Activated naive CD8-positive, alpha-beta T cell treated with anti-CD3 and anti-CD28 coated beads, Interleukin-2, amount 50 U/mL, for 24 hours (primary cell): Measurements from ENCODE around the gene GJA4.
"Not testable (repeated sequence)": the region's sequence is repeated elsewhere in the genome, so short reads cannot be mapped to it uniquely, and the experiment has no call there.

Source experiments
- ATAC-seq: fragments of 150-1000 bp; cut with Tn5 transposase; one replicate; pipeline ENCODE4 v1.10.0; 2021
- DNase-seq: peaks from one replicate; pipeline ENCODE4 v3.0.0; 2021
- H3K27ac Mint-ChIP-seq: one replicate; pipeline ENCODE4 v1.8.0; 2021; ENCODE audit warnings: mild to moderate bottlenecking, mixed read lengths
- H3K27me3 Mint-ChIP-seq: one replicate; pipeline ENCODE4 v1.8.0; 2021; ENCODE audit warnings: mixed read lengths
- H3K36me3 Mint-ChIP-seq: one replicate; pipeline ENCODE4 v1.8.0; 2021; ENCODE audit warnings: low read depth, mixed read lengths
- H3K4me1 Mint-ChIP-seq: one replicate; pipeline ENCODE4 v1.8.0; 2021; ENCODE audit warnings: mixed read lengths
- H3K4me3 Mint-ChIP-seq: one replicate; pipeline ENCODE4 v1.8.0; 2021; ENCODE audit warnings: mild to moderate bottlenecking, moderate library complexity, mixed read lengths
- H3K9me3 Mint-ChIP-seq: one replicate; pipeline ENCODE4 v1.8.0; 2021; ENCODE audit warnings: mixed read lengths

Gene GJA4

DNA sequence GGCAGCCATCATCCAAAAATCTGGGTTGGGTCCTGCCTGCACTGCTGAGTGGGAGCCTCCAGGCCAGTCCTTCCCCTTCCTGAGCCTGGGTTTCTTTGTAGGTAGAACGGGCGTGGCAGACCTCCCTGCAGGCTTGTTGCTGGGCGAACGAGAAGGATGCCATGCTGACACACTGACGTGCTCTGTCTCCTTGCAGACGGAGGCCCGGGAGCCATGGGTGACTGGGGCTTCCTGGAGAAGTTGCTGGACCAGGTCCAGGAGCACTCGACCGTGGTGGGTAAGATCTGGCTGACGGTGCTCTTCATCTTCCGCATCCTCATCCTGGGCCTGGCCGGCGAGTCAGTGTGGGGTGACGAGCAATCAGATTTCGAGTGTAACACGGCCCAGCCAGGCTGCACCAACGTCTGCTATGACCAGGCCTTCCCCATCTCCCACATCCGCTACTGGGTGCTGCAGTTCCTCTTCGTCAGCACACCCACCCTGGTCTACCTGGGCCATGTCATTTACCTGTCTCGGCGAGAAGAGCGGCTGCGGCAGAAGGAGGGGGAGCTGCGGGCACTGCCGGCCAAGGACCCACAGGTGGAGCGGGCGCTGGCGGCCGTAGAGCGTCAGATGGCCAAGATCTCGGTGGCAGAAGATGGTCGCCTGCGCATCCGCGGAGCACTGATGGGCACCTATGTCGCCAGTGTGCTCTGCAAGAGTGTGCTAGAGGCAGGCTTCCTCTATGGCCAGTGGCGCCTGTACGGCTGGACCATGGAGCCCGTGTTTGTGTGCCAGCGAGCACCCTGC is 1.4 kb downstream of the GJA4 start:
- Mint-ChIP-seq H3K4me3 (no peak overlapping the region), H3K9me3 (no peaks in the 10 kb centered on the region), H3K27ac (no peak overlapping the region), H3K27me3 (peaks cover 22% of the 10 kb centered on the region), H3K4me1 (peaks cover 11% of the 10 kb centered on the region), H3K36me3 (no peaks in the 10 kb centered on the region)
- DNase-seq: no peak
- ATAC-seq: no peak

DNA sequence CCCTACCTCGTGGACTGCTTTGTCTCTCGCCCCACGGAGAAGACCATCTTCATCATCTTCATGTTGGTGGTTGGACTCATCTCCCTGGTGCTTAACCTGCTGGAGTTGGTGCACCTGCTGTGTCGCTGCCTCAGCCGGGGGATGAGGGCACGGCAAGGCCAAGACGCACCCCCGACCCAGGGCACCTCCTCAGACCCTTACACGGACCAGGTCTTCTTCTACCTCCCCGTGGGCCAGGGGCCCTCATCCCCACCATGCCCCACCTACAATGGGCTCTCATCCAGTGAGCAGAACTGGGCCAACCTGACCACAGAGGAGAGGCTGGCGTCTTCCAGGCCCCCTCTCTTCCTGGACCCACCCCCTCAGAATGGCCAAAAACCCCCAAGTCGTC is 2.0 kb downstream of the GJA4 start:
- peaks cover 10% of the 10 kb centered on the region for H3K4me1 Mint-ChIP-seq
- no peaks in the 10 kb centered on the region for H3K36me3 Mint-ChIP-seq
- H3K9me3 Mint-ChIP-seq: no peaks in the 10 kb centered on the region
- DNase-seq (no peak), ATAC-seq (no peak)
- no peak overlapping the region for H3K4me3 Mint-ChIP-seq
- peaks cover 19% of the 10 kb centered on the region for H3K27me3 Mint-ChIP-seq
- no peak overlapping the region for H3K27ac Mint-ChIP-seq

DNA sequence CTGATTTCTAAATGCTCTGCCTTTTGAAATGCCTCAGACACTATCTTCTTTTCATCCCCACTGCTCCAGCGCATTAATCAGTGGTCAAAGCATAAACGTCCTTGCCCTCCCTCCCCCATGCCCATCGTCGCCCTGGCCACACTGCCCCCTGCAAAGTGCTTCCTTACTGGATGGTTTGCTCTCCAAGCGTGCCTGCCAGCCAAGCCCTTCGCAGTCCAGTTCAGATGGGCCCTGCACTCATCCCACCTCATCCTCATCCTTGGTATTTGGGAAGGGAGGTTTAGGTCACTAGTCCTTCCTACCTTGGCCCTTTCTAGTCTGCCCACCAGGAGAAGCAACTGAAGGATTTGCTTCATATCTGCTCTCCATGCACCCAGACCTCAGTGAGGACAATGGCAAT is 3.1 kb downstream of the GJA4 start:
- Mint-ChIP-seq H3K36me3 (no peaks in the 10 kb centered on the region), H3K9me3 (no peaks in the 10 kb centered on the region), H3K4me1 (peaks cover 16% of the 10 kb centered on the region), H3K27ac (no peak overlapping the region), H3K4me3 (no peak overlapping the region), H3K27me3 (peaks cover 13% of the 10 kb centered on the region)
- DNase-seq: no peak
- ATAC-seq: no peak

GRCh38 chr1:34796990-34797389 is 4.2 kb downstream of the GJA4 start:
- H3K27me3 Mint-ChIP-seq: peaks cover 7% of the 10 kb centered on the region
- DNase-seq: no peak
- no peaks in the 10 kb centered on the region for H3K9me3 Mint-ChIP-seq
- H3K4me1 Mint-ChIP-seq: peaks cover 15% of the 10 kb centered on the region
- peak; percentile 26 for ATAC-seq
- H3K4me3 Mint-ChIP-seq: no peak overlapping the region
- H3K36me3 Mint-ChIP-seq: no peaks in the 10 kb centered on the region
- H3K27ac Mint-ChIP-seq: no peak overlapping the region

GRCh38 chr1:34800214-34800613 is 7.4 kb downstream of the GJA4 start:
- Mint-ChIP-seq H3K4me3 (no peak overlapping the region), H3K4me1 (peaks cover 9% of the 10 kb centered on the region), H3K9me3 (no peaks in the 10 kb centered on the region), H3K36me3 (peaks cover 8% of the 10 kb centered on the region), H3K27me3 (no peaks in the 10 kb centered on the region), H3K27ac (no peak overlapping the region)
- DNase-seq (no peak), ATAC-seq (peak; percentile 76)

DNA sequence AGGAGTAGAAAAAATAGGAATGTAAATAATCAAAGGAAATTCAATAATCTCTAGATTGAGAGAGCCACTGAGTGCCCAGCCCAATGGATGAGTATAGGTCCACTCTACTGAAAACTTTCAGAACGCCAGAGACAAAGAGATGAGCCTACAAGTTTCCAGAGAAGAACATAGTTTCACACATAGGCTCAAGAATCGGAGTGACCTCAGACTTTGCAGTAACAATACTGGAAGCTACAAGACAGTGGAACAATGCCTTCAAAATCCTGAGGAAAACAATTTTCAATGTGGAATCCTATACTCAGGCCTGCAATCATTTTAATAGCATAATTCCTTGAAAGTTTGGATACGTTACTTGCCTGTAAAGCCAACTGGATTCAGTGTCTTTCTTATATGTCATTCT is 11.0 kb downstream of the GJA4 start:
- Mint-ChIP-seq H3K4me3 (no peak overlapping the region), H3K27ac (no peak overlapping the region), H3K4me1 (peaks cover 9% of the 10 kb centered on the region), H3K9me3 (no peaks in the 10 kb centered on the region), H3K27me3 (no peaks in the 10 kb centered on the region), H3K36me3 (peaks cover 8% of the 10 kb centered on the region)
- ATAC-seq: no peak
- DNase-seq: no peak

DNA sequence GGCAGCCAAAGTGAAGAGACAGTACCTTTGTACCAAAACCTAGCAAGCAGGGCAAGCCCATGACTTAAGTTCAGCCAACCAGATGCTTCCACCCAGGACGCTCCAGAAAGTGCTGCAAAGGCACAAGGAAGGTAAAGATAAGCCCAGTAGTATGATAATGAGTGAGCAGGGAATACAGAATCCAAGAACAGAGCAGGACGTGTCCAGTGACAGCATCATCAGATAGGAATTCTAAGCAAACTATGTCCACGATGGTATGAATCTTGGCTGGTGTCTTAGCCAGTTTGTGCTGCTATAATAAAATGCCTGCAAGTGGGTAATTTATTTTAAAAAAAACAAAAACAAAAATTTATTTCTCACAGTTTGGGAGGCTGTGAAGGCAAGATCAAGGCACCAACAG is 13.6 kb downstream of the GJA4 start:
- Mint-ChIP-seq H3K9me3 (peaks cover 8% of the 10 kb centered on the region), H3K4me1 (no peaks in the 10 kb centered on the region), H3K36me3 (peaks cover 13% of the 10 kb centered on the region), H3K4me3 (no peak overlapping the region), H3K27ac (no peak overlapping the region), H3K27me3 (no peaks in the 10 kb centered on the region)
- DNase-seq (no peak), ATAC-seq (no peak)

- Mint-ChIP-seq H3K27ac (no peak overlapping the region), H3K9me3 (peaks cover 8% of the 10 kb centered on the region), H3K27me3 (no peaks in the 10 kb centered on the region), H3K36me3 (peaks cover 13% of the 10 kb centered on the region), H3K4me1 (no peaks in the 10 kb centered on the region), H3K4me3 (no peak overlapping the region)
- no peak for ATAC-seq
- DNase-seq: no peak
Observed at GRCh38 chr1:34808051-34808810, 15.4 kb downstream of the GJA4 start.

- H3K27me3 Mint-ChIP-seq: not testable (repeated sequence)
Observed at GRCh38 chr1:34810781-34811180, 18.0 kb downstream of the GJA4 start.

DNA sequence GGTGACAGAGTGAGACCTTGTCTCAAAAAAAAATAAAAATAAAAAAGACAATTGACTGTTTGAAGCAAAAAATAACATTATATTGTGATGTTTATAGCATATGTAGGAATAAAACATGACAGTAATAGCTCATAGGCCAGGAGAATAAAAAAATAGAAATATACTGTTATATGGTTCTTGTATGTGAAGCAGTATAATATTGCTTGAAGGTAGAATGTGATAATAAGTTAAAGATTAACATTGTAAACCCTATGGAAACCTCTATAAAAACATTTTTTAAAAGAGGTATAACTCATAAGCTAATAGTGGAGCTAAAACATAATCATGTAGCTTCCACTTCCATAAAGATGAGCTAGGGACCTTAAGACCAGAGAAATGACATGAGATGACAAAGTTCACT is 23.5 kb downstream of the GJA4 start:
- no peak overlapping the region for H3K27ac Mint-ChIP-seq
- H3K4me3 Mint-ChIP-seq: no peak overlapping the region
- H3K4me1 Mint-ChIP-seq: no peaks in the 10 kb centered on the region
- no peaks in the 10 kb centered on the region for H3K27me3 Mint-ChIP-seq
- H3K9me3 Mint-ChIP-seq: no peaks in the 10 kb centered on the region
- peaks cover 2% of the 10 kb centered on the region for H3K36me3 Mint-ChIP-seq
- DNase-seq: no peak
- ATAC-seq: no peak

More at GRCh38 chr1:34810781-34811180, 18.0 kb downstream of the GJA4 start:
- H3K4me1 Mint-ChIP-seq, H3K27ac Mint-ChIP-seq, H3K4me3 Mint-ChIP-seq, DNase-seq, H3K9me3 Mint-ChIP-seq, ATAC-seq, H3K36me3 Mint-ChIP-seq: not testable (repeated sequence)

DNA sequence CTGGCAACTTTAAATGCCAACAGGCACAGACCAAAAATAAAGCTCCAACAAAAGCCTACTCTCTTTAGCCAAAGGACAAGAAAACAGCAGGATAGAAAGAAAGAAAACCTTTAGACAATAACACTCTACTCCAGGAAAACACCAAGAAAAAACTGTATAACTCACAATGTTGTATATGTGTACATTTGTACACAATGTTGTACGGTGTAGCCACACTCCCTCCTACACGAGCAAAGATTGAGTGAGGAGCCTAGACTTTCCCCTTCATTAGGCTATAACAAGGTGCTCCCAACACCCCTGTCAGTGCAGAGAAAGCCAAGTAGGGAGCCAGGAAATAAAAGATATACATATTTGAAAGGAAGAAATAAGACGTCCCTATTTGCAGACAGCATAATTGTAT is 24.0 kb downstream of the GJA4 start:
- no peak overlapping the region for H3K27ac Mint-ChIP-seq
- H3K36me3 Mint-ChIP-seq: peaks cover 2% of the 10 kb centered on the region
- ATAC-seq: no peak
- H3K27me3 Mint-ChIP-seq: no peaks in the 10 kb centered on the region
- H3K9me3 Mint-ChIP-seq: no peaks in the 10 kb centered on the region
- H3K4me3 Mint-ChIP-seq: no peak overlapping the region
- no peaks in the 10 kb centered on the region for H3K4me1 Mint-ChIP-seq
- DNase-seq: no peak

- not testable (repeated sequence) for H3K4me3 Mint-ChIP-seq, H3K36me3 Mint-ChIP-seq, DNase-seq, H3K9me3 Mint-ChIP-seq, ATAC-seq, H3K27ac Mint-ChIP-seq, H3K4me1 Mint-ChIP-seq, H3K27me3 Mint-ChIP-seq
Observed at GRCh38 chr1:34818862-34819261, 26.1 kb downstream of the GJA4 start.

GRCh38 chr1:34822202-34822601 is 29.4 kb downstream of the GJA4 start:
- Mint-ChIP-seq H3K9me3 (no peaks in the 10 kb centered on the region), H3K27ac (no peak overlapping the region), H3K4me1 (no peaks in the 10 kb centered on the region), H3K27me3 (no peaks in the 10 kb centered on the region), H3K4me3 (no peak overlapping the region), H3K36me3 (peaks cover 2% of the 10 kb centered on the region)
- DNase-seq (no peak), ATAC-seq (no peak)

GRCh38 chr1:34824817-34825454 is 32.1 kb downstream of the GJA4 start:
- ATAC-seq (no peak), DNase-seq (no peak)
- Mint-ChIP-seq H3K4me1 (no peaks in the 10 kb centered on the region), H3K27ac (no peak overlapping the region), H3K27me3 (no peaks in the 10 kb centered on the region), H3K4me3 (no peak overlapping the region), H3K9me3 (no peaks in the 10 kb centered on the region), H3K36me3 (no peaks in the 10 kb centered on the region)
